AG20443 (cell line): ENCODE results near the gene NPSR1.
"Not testable (repeated sequence)": the region's sequence is repeated elsewhere in the genome, so short reads cannot be mapped to it uniquely, and the experiment has no call there.

Source experiments
- DNase-seq: peaks from one replicate; pipeline ENCODE4 v3.0.0; 2012; ENCODE audit warnings: low spot score, mixed read lengths

Gene NPSR1

GRCh38 chr7:34874329-34874728, 216.3 kb downstream of the NPSR1 start:
- not testable (repeated sequence) for DNase-seq

- no peak for DNase-seq
Measured at GRCh38 chr7:34875481-34875880, 217.5 kb downstream of the NPSR1 start.

- DNase-seq, result not testable (repeated sequence)
Measured at GRCh38 chr7:34878944-34879735, 221.1 kb downstream of the NPSR1 start.

- no peak for DNase-seq
Measured at GRCh38 chr7:34879871-34880270, 221.9 kb downstream of the NPSR1 start.

- DNase-seq, result not testable (repeated sequence)
Measured at GRCh38 chr7:34883855-34884254, 225.8 kb downstream of the NPSR1 start.

- no peak for DNase-seq
Measured at GRCh38 chr7:34886856-34887255, 228.8 kb downstream of the NPSR1 start.

GRCh38 chr7:34889951-34890350, 231.9 kb downstream of the NPSR1 start:
- DNase-seq, result no peak

- no peak for DNase-seq
Measured at GRCh38 chr7:34895202-34895601, 237.2 kb downstream of the NPSR1 start.
